Right atrium auricular region (tissue), 2 donors: ENCODE results near the gene TUBB1. TPM values are rescaled to one million over a fixed set of nuclear protein-coding genes. Genes with fewer than 3 reads are reported as not detected.
"Not testable (repeated sequence)": the region's sequence is repeated elsewhere in the genome, so short reads cannot be mapped to it uniquely, and the experiment has no call there.

Experiments used
- DNase-seq: peaks from one replicate; pipeline ENCODE4 v3.0.0-alpha.2; 2019; ENCODE audit warnings: low spot score
- H3K27ac ChIP-seq, 2 donors: fragments of 200-600 bp; sonication (generic); 1 replicate in 1 of 2; 2 replicates in 1 of 2; pipeline ENCODE4 v1.5.1; 2016 to 2019
- H3K27me3 ChIP-seq, 2 donors: fragments of 200-600 bp; sonication (generic); one replicate each; pipeline versions ENCODE4 v1.5.1 to v1.6.0; 2017 to 2019
- H3K36me3 ChIP-seq: fragments of 200-600 bp; sonication (generic); one replicate; pipeline ENCODE4 v1.5.1; 2016
- H3K4me1 ChIP-seq, 2 donors: fragments of 200-600 bp; sonication (generic); one replicate each; pipeline versions ENCODE4 v1.5.1 to v1.6.0; 2017 to 2019
- H3K4me3 ChIP-seq, 2 donors: fragments of 200-600 bp; sonication (generic); 1 replicate in 1 of 2; 2 replicates in 1 of 2; pipeline ENCODE4 v1.5.1; 2017 to 2019; ENCODE audit warnings: mild to moderate bottlenecking in 1 of 2, moderate library complexity in 1 of 2
- H3K9me3 ChIP-seq, 2 donors: fragments of 200-600 bp; sonication (generic); one replicate each; pipeline ENCODE4 v1.5.1; 2019
- CTCF ChIP-seq, 2 donors: fragments of 200-600 bp; sonication (generic); IDR thresholded peaks; one replicate each; pipeline ENCODE4 v1.5.1; 2019; ENCODE audit warnings: antibody characterized with exemption in 2 of 2
- total RNA-seq, 2 donors: library from RNA; depleted of rRNA; stranded (reverse); fragments of >200 nt; gene quantifications; one replicate each; pipeline ENCODE4 v1.1.0, GENCODE V29; 2016

TUBB1 gene
- total RNA-seq, 2 donors from 2014 or later, result 0.19 to 0.35 TPM

GRCh38 chr20:59033093-59033492, 13.9 kb downstream of the TUBB1 start:
- Histone ChIP-seq H3K4me1 (peaks cover 0 to 38% of the 10 kb centered on the region in 2 donors), H3K4me3 (peak overlapping the region in 1 of 2 donors; percentile 65), H3K9me3 (no peaks in the 10 kb centered on the region), H3K27me3 (no peaks in the 10 kb centered on the region), H3K36me3 (peaks cover 51% of the 10 kb centered on the region), H3K27ac (peak overlapping the region; percentile 89 to 90)
- TF ChIP-seq CTCF (IDR thresholded peaks at IDR 0.05), result no peak
- DNase-seq, result no peak

- TF ChIP-seq CTCF (IDR thresholded peaks at IDR 0.05), result no peak
- no peak for DNase-seq
- no peaks in the 10 kb centered on the region for H3K27me3 ChIP-seq
- H3K4me1 ChIP-seq, result peaks cover 0 to 33% of the 10 kb centered on the region in 2 donors
- peaks cover 47% of the 10 kb centered on the region for H3K36me3 ChIP-seq
- H3K27ac ChIP-seq, result no peak overlapping the region
- no peaks in the 10 kb centered on the region for H3K9me3 ChIP-seq
- no peak overlapping the region for H3K4me3 ChIP-seq
Observed at GRCh38 chr20:59033616-59034165, 14.5 kb downstream of the TUBB1 start.

- no peak for DNase-seq
- TF ChIP-seq CTCF (IDR thresholded peaks at IDR 0.05), result no peak
- H3K27ac ChIP-seq, result no peak overlapping the region
- no peak overlapping the region for H3K4me3 ChIP-seq
- H3K4me1 ChIP-seq, result peaks cover 0 to 21% of the 10 kb centered on the region in 2 donors
- H3K36me3 ChIP-seq, result peaks cover 33% of the 10 kb centered on the region
- H3K27me3 ChIP-seq, result no peaks in the 10 kb centered on the region
- no peaks in the 10 kb centered on the region for H3K9me3 ChIP-seq
Observed at GRCh38 chr20:59035381-59035780, 16.2 kb downstream of the TUBB1 start.

GRCh38 chr20:59037386-59037785, 18.2 kb downstream of the TUBB1 start:
- H3K36me3 ChIP-seq, result peaks cover 33% of the 10 kb centered on the region
- no peak overlapping the region for H3K27ac ChIP-seq
- no peaks in the 10 kb centered on the region for H3K27me3 ChIP-seq
- H3K4me1 ChIP-seq, result peaks cover 0 to 24% of the 10 kb centered on the region in 2 donors
- H3K9me3 ChIP-seq, result no peaks in the 10 kb centered on the region
- DNase-seq, result no peak
- no peak for TF ChIP-seq CTCF (IDR thresholded peaks at IDR 0.05)
- no peak overlapping the region for H3K4me3 ChIP-seq

- H3K36me3 ChIP-seq, result peaks cover 33% of the 10 kb centered on the region
- H3K27ac ChIP-seq, result no peak overlapping the region
- H3K9me3 ChIP-seq, result no peaks in the 10 kb centered on the region
- no peak for DNase-seq
- H3K27me3 ChIP-seq, result no peaks in the 10 kb centered on the region
- H3K4me1 ChIP-seq, result peaks cover 0 to 28% of the 10 kb centered on the region in 2 donors
- no peak for TF ChIP-seq CTCF (IDR thresholded peaks at IDR 0.05)
- no peak overlapping the region for H3K4me3 ChIP-seq
Observed at GRCh38 chr20:59039233-59039632, 20.0 kb downstream of the TUBB1 start.

GRCh38 chr20:59040667-59041066, 21.4 kb downstream of the TUBB1 start:
- peaks cover 0 to 28% of the 10 kb centered on the region in 2 donors for H3K4me1 ChIP-seq
- H3K36me3 ChIP-seq, result peaks cover 25% of the 10 kb centered on the region

GRCh38 chr20:59041487-59041886, 22.3 kb downstream of the TUBB1 start:
- Histone ChIP-seq H3K4me1 (peaks cover 0 to 28% of the 10 kb centered on the region in 2 donors), H3K27ac (peak overlapping the region; percentile 89 to 93), H3K36me3 (peaks cover 17% of the 10 kb centered on the region), H3K4me3 (peak overlapping the region; percentile 89 to 90)
- DNase-seq, H3K9me3 ChIP-seq, H3K27me3 ChIP-seq: not testable (repeated sequence)

More at GRCh38 chr20:59040667-59041066, 21.4 kb downstream of the TUBB1 start:
- Histone ChIP-seq H3K27me3 (no peaks in the 10 kb centered on the region), H3K27ac (no peak overlapping the region), H3K9me3 (no peaks in the 10 kb centered on the region), H3K4me3 (no peak overlapping the region)
- TF ChIP-seq CTCF (IDR thresholded peaks at IDR 0.05), result no peak
- DNase-seq, result no peak
